GM18909 (cell line): ENCODE results near the gene HPCA.
"Not testable (repeated sequence)": the region's sequence is repeated elsewhere in the genome, so short reads cannot be mapped to it uniquely, and the experiment has no call there.

Source experiments
- ATAC-seq: cut with Tn5 transposase; IDR thresholded peaks from one replicate; pipeline ENCODE4 v1.9.1; 2021; ENCODE audit warnings: mild to moderate bottlenecking; ENCODE audit not compliant: unreplicated experiment, poor library complexity

HPCA gene

GRCh38 chr1:32900956-32901822 is 14.9 kb downstream of the HPCA start, which contains the start of gene TMEM54:
Gene TMEM54, minus strand, starts transcription at chr1:32901389. Its CDS starts 151 bp downstream, at chr1:32901238.
- ATAC-seq, result no peak

- ATAC-seq, result no peak
Measured at GRCh38 chr1:32901823-32902534, 15.7 kb downstream of the HPCA start.

- no peak for ATAC-seq
Measured at GRCh38 chr1:32902535-32902920, 16.2 kb downstream of the HPCA start.

- no peak for ATAC-seq
Measured at GRCh38 chr1:32903991-32904785, 17.9 kb downstream of the HPCA start.

GRCh38 chr1:32904797-32905196 is 18.5 kb downstream of the HPCA start:
- no peak for ATAC-seq

GRCh38 chr1:32905588-32905987 is 19.3 kb downstream of the HPCA start:
- ATAC-seq, result not testable (repeated sequence)

- ATAC-seq, result no peak
Measured at GRCh38 chr1:32906654-32907053, 20.4 kb downstream of the HPCA start.

GRCh38 chr1:32907435-32907834 is 21.1 kb downstream of the HPCA start:
- ATAC-seq, result no peak

GRCh38 chr1:32910319-32910718 is 24.0 kb downstream of the HPCA start:
- no peak for ATAC-seq

- ATAC-seq, result no peak
Measured at GRCh38 chr1:32915766-32916706, 29.7 kb downstream of the HPCA start.

GRCh38 chr1:32917521-32917920 is 31.2 kb downstream of the HPCA start:
- no peak for ATAC-seq

GRCh38 chr1:32918179-32918578 is 31.9 kb downstream of the HPCA start:
- no peak for ATAC-seq

- ATAC-seq, result no peak
Measured at GRCh38 chr1:32919811-32920733, 33.8 kb downstream of the HPCA start.

GRCh38 chr1:32920833-32921232 is 34.5 kb downstream of the HPCA start:
- ATAC-seq, result no peak

- no peak for ATAC-seq
Measured at GRCh38 chr1:32924881-32925344, 38.6 kb downstream of the HPCA start.

- no peak for ATAC-seq
Measured at GRCh38 chr1:32925403-32926162, 39.3 kb downstream of the HPCA start.

- ATAC-seq, result no peak
Measured at GRCh38 chr1:32926562-32926961, 40.3 kb downstream of the HPCA start.

- no peak for ATAC-seq
Measured at GRCh38 chr1:32927441-32927840, 41.1 kb downstream of the HPCA start.
